ENCODE results near the gene SAP30. TPM values are rescaled to one million over a fixed set of nuclear protein-coding genes. Genes with fewer than 3 reads are reported as not detected.

The SAP30 gene
- total and polyA plus RNA-seq, 2 experiments from 2014 or later, result 9.3 to 16.5 TPM

GRCh38 chr4:173404296-173404865 is 33.6 kb downstream of the SAP30 start:
- no peak overlapping the region for H3K4me3 Mint-ChIP-seq
- Histone ChIP-seq H3K4me1 (ENCODE audit: insufficient read depth) (no peaks in the 10 kb centered on the region), H3K79me2 (replicated peaks; ENCODE audit: insufficient read depth) (no peaks in the 10 kb centered on the region), H3F3A (replicated peaks; ENCODE audit: low read depth) (no peaks in the 10 kb centered on the region), H3K36me3 (ENCODE audit: insufficient read depth) (no peaks in the 10 kb centered on the region), H2AFZ (no peak overlapping the region), H4K20me1 (replicated peaks; ENCODE audit: insufficient read depth) (no peaks in the 10 kb centered on the region), H3K4me3 (no peak overlapping the region), H3K4me2 (no peak overlapping the region), H3K27me3 (ENCODE audit: insufficient read depth) (no peaks in the 10 kb centered on the region), H3K9me2 (ENCODE audit: insufficient read depth) (no peaks in the 10 kb centered on the region), H3K27ac (ENCODE audit: low read depth) (no peak overlapping the region)
- DNase-seq (ENCODE audit: low spot score) (no peak), ATAC-seq (no peak)
- H3K27ac Mint-ChIP-seq, result no peak overlapping the region
- no peak for TF ChIP-seq ZNF331 (CRISPR knock-in tag; IDR thresholded peaks at IDR 0.05; ENCODE audit: low read depth)
- H3K9me3 Mint-ChIP-seq, result no peaks in the 10 kb centered on the region
- H3K4me1 Mint-ChIP-seq, result no peaks in the 10 kb centered on the region; the same call in 2 of the 3 replicates
- no peaks in the 10 kb centered on the region for H3K36me3 Mint-ChIP-seq (ENCODE audit: low read depth)
- H3K27me3 Mint-ChIP-seq (ENCODE audit: insufficient read depth, low read depth, poor library complexity), result peaks cover 1% of the 10 kb centered on the region

- no peaks in the 10 kb centered on the region for H3K9me3 Mint-ChIP-seq
- no peaks in the 10 kb centered on the region for H3K36me3 ChIP-seq (ENCODE audit: insufficient read depth)
- no peak for ATAC-seq
- no peak overlapping the region for H3K4me3 ChIP-seq
- H3K4me2 ChIP-seq, result no peak overlapping the region
- H2AFZ ChIP-seq, result no peak overlapping the region
- H3K4me1 Mint-ChIP-seq, result no peaks in the 10 kb centered on the region; the same call in 2 of the 3 replicates
- no peaks in the 10 kb centered on the region for H3K9me2 ChIP-seq (ENCODE audit: insufficient read depth)
- TF ChIP-seq STAT1 (IDR thresholded peaks at IDR 0.05; ENCODE audit: unreplicated experiment) (no peak), CREB1 (CRISPR knock-in tag; IDR thresholded peaks at IDR 0.05; ENCODE audit: low read depth) (no peak), ETS1 (IDR thresholded peaks at IDR 0.05) (no peak), ZNF331 (CRISPR knock-in tag; IDR thresholded peaks at IDR 0.05; ENCODE audit: low read depth) (no peak), EZH2 (IDR thresholded peaks at IDR 0.05; ENCODE audit: low read depth, unreplicated experiment) (no peak), EZH2phosphoT487 (IDR thresholded peaks at IDR 0.05; ENCODE audit: unreplicated experiment) (no peak), NANOG (IDR thresholded peaks at IDR 0.05; ENCODE audit: borderline replicate concordance) (no peak)
- TF ChIP-seq, protein P1, sequence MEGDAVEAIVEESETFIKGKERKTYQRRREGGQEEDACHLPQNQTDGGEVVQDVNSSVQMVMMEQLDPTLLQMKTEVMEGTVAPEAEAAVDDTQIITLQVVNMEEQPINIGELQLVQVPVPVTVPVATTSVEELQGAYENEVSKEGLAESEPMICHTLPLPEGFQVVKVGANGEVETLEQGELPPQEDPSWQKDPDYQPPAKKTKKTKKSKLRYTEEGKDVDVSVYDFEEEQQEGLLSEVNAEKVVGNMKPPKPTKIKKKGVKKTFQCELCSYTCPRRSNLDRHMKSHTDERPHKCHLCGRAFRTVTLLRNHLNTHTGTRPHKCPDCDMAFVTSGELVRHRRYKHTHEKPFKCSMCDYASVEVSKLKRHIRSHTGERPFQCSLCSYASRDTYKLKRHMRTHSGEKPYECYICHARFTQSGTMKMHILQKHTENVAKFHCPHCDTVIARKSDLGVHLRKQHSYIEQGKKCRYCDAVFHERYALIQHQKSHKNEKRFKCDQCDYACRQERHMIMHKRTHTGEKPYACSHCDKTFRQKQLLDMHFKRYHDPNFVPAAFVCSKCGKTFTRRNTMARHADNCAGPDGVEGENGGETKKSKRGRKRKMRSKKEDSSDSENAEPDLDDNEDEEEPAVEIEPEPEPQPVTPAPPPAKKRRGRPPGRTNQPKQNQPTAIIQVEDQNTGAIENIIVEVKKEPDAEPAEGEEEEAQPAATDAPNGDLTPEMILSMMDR (conservative IDR thresholded peaks at IDR 0.05; ENCODE audit: low read depth in 2 of 2), result no peak
- no peaks in the 10 kb centered on the region for H3K27me3 ChIP-seq (ENCODE audit: insufficient read depth)
- no peaks in the 10 kb centered on the region for H3F3A ChIP-seq (replicated peaks; ENCODE audit: low read depth)
- H4K20me1 ChIP-seq (replicated peaks; ENCODE audit: insufficient read depth), result no peaks in the 10 kb centered on the region
- H3K27ac ChIP-seq (ENCODE audit: low read depth), result no peak overlapping the region
- H3K27me3 Mint-ChIP-seq (ENCODE audit: insufficient read depth, low read depth, poor library complexity), result peaks cover 2% of the 10 kb centered on the region
- H3K27ac Mint-ChIP-seq, result no peak overlapping the region
- H3K4me1 ChIP-seq (ENCODE audit: insufficient read depth), result no peaks in the 10 kb centered on the region
- no peaks in the 10 kb centered on the region for H3K36me3 Mint-ChIP-seq (ENCODE audit: low read depth)
- no peak overlapping the region for H3K4me3 Mint-ChIP-seq
- DNase-seq (ENCODE audit: low spot score), result no peak
- no peaks in the 10 kb centered on the region for H3K79me2 ChIP-seq (replicated peaks; ENCODE audit: insufficient read depth)
These were observed 35.3 kb downstream of the SAP30 start for GRCh38 chr4:173405840-173406606.

All from GM23338 (cell line).